Suprapubic skin (tissue), 4 donors: ENCODE measurements around the gene PDHB.

Experiments used
- CTCF ChIP-seq, 2 donors: fragments of 200-600 bp in 1 of 2; fragments of 450-650 bp in 1 of 2; sonication (generic) in 1 of 2; IDR thresholded peaks; one replicate each; pipeline ENCODE4 v1.5.1; 2016 to 2019; ENCODE audit warnings: antibody characterized with exemption in 2 of 2, mild to moderate bottlenecking in 1 of 2, moderate library complexity in 1 of 2
- EP300 ChIP-seq: sonication (generic); formaldehyde crosslinking; IDR thresholded peaks from one replicate; pipeline ENCODE4 v1.6.1; 2017; ENCODE audit warnings: antibody characterized with exemption
- POLR2A ChIP-seq, 2 donors: fragments of 450-650 bp; IDR thresholded peaks; one replicate each; pipeline ENCODE4 v1.6.1; 2017; ENCODE audit warnings: antibody characterized with exemption in 2 of 2, mild to moderate bottlenecking in 2 of 2, moderate library complexity in 2 of 2
- POLR2AphosphoS5 ChIP-seq, 3 donors: sonication (generic); formaldehyde crosslinking; IDR thresholded peaks; one replicate each; pipeline ENCODE4 v1.6.1; 2017; ENCODE audit warnings: antibody characterized with exemption in 3 of 3

GRCh38 chr3:58418227-58418626 is 15.4 kb downstream of the PDHB start:
- no peak for TF ChIP-seq CTCF (IDR thresholded peaks at IDR 0.05)
- TF ChIP-seq POLR2AphosphoS5 (IDR thresholded peaks at IDR 0.05), result no peak
- no peak for TF ChIP-seq POLR2A (IDR thresholded peaks at IDR 0.05)
- no peak for TF ChIP-seq EP300
